NCI-H146 treated with DMSO at 0.1 percent for 48 hours (cell line): ENCODE results near the gene KIZ.
"Not testable (repeated sequence)": the region's sequence is repeated elsewhere in the genome, so short reads cannot be mapped to it uniquely, and the experiment has no call there.

Experiments
- DNase-seq: peaks from one replicate; lab custom pipeline; 2025; ENCODE audit not compliant: unreplicated experiment; lab: John Stamatoyannopoulos, UW

KIZ gene

GRCh38 chr20:21136015-21136732 is 10.3 kb downstream of the KIZ start:
- no peak for DNase-seq

GRCh38 chr20:21137078-21137477 is 11.2 kb downstream of the KIZ start:
- DNase-seq = peak; percentile 78

- DNase-seq = no peak
These were observed 14.1 kb downstream of the KIZ start for GRCh38 chr20:21139881-21140566.

GRCh38 chr20:21141825-21142224 is 15.9 kb downstream of the KIZ start:
- DNase-seq = no peak

GRCh38 chr20:21143194-21143890 is 17.5 kb downstream of the KIZ start:
- DNase-seq = no peak

GRCh38 chr20:21145424-21145823 is 19.5 kb downstream of the KIZ start:
- no peak for DNase-seq

- no peak for DNase-seq
These were observed 20.3 kb downstream of the KIZ start for GRCh38 chr20:21146215-21146614.

GRCh38 chr20:21147593-21147992 is 21.7 kb downstream of the KIZ start:
- DNase-seq = no peak

GRCh38 chr20:21149344-21149743 is 23.5 kb downstream of the KIZ start:
- DNase-seq = no peak

GRCh38 chr20:21151791-21152190 is 25.9 kb downstream of the KIZ start:
- no peak for DNase-seq

GRCh38 chr20:21154692-21155091 is 28.8 kb downstream of the KIZ start:
- DNase-seq = no peak

- no peak for DNase-seq
These were observed 29.4 kb downstream of the KIZ start for GRCh38 chr20:21155268-21155667.

- no peak for DNase-seq
These were observed 30.4 kb downstream of the KIZ start for GRCh38 chr20:21156266-21156665.

GRCh38 chr20:21157006-21157405 is 31.1 kb downstream of the KIZ start:
- no peak for DNase-seq

GRCh38 chr20:21159658-21160380 is 33.9 kb downstream of the KIZ start:
- DNase-seq = no peak

- DNase-seq = no peak
These were observed 36.0 kb downstream of the KIZ start for GRCh38 chr20:21161926-21162325.

- no peak for DNase-seq
These were observed 36.7 kb downstream of the KIZ start for GRCh38 chr20:21162631-21163030.

- no peak for DNase-seq
These were observed 40.9 kb downstream of the KIZ start for GRCh38 chr20:21166801-21167200.

GRCh38 chr20:21167261-21167660 is 41.4 kb downstream of the KIZ start:
- no peak for DNase-seq

GRCh38 chr20:21168061-21168460 is 42.2 kb downstream of the KIZ start:
- DNase-seq = not testable (repeated sequence)

- DNase-seq = no peak
These were observed 46.7 kb downstream of the KIZ start for GRCh38 chr20:21172626-21173025.
